ENCODE measurements around the gene LFNG. TPM values are rescaled to one million over a fixed set of nuclear protein-coding genes. Genes with fewer than 3 reads are reported as not detected.

LFNG gene
- total and polyA plus RNA-seq, 9 of the 15 experiments (the other 6 are each of a cell fraction or from before 2014, with no cell fraction given): 0.03 to 0.89 (median 0.25) TPM; not detected in 1

GRCh38 chr7:2505401-2505800 lies 14.2 kb upstream of the LFNG start (continued):
- TF ChIP-seq KAT8 (IDR thresholded peaks at IDR 0.05; ENCODE audit: low read depth) (no peak), FOXJ3 (CRISPR knock-in tag; IDR thresholded peaks at IDR 0.05) (no peak), MAZ (CRISPR knock-in tag; conservative IDR thresholded peaks at IDR 0.05 in 1 of 2, IDR thresholded peaks at IDR 0.05 in 1 of 2) (no peak), TGIF2 (CRISPR knock-in tag; IDR thresholded peaks at IDR 0.05) (no peak), ZNF655 (CRISPR knock-in tag; IDR thresholded peaks at IDR 0.05) (no peak), NCOR1 (IDR thresholded peaks at IDR 0.05) (no peak)

DNA sequence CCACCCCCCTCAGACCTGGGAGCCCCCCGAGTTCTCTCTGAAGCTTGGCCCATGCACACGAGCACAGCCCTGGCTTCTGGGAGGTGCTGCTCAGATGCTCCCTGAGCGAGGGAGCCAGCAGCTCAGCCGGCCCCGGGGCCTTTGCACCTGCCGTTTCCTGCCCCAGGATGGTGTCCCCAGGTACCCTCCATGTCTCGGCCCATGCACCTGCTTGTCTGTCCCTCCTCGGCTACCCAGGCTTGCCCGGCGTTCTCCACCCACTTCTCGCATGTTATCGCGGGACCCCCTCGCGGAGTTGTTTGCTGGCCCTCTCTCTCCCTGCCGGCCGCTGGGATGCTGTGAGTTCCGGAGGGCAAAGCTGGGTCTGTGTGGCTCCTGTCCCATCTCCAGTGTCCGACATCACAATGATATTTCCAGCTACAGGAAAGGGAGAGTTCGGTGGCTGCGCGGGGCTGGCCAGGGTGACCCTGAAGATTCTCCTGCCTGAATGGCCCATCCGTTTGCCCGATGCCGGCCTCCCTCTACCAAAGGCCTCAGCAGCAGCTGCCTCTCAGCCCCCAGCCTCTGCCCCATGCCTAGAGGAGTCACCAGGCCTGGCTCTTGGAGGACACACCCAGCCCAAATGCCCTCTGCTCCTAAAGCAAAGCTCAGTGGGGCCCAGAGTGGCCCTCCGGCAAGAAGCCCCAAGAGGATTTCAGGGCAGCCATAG lies 12.2 kb upstream of the LFNG start:
- in situ Hi-C loops (cut with MboI): no loop called here
- H3K4me2 ChIP-seq (ENCODE audit: insufficient read depth, low read length): no peak overlapping the region
- H3K9me1 ChIP-seq (ENCODE audit: control insufficient read depth, insufficient read depth, low read length): no peaks in the 10 kb centered on the region
- WGBS (ENCODE audit: insufficient coverage, low coverage, missing lambda C conversion rate): 9% methylated on average over 22 of the region's 26 CpGs
- no TSS peak for BruUV-seq (replicated peaks)
- TF ChIP-seq, protein P1, sequence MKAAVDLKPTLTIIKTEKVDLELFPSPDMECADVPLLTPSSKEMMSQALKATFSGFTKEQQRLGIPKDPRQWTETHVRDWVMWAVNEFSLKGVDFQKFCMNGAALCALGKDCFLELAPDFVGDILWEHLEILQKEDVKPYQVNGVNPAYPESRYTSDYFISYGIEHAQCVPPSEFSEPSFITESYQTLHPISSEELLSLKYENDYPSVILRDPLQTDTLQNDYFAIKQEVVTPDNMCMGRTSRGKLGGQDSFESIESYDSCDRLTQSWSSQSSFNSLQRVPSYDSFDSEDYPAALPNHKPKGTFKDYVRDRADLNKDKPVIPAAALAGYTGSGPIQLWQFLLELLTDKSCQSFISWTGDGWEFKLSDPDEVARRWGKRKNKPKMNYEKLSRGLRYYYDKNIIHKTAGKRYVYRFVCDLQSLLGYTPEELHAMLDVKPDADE (conservative IDR thresholded peaks at IDR 0.05; ENCODE audit: control insufficient read depth, low read depth, low read length): no peak
- TF ChIP-seq RBM25 (IDR thresholded peaks at IDR 0.05; ENCODE audit: low read depth, low read length, severe bottlenecking) (peak; percentile 22), WHSC1 (IDR thresholded peaks at IDR 0.05; ENCODE audit: low read length) (no peak)
- DNase-seq (ENCODE audit: extremely low read depth in 1 of 4, low spot score in 3 of 4) (no peak), ATAC-seq (no peak), FAIRE-seq (no peak)
- H3K79me2 ChIP-seq (ENCODE audit: control insufficient read depth, insufficient read depth, low read length): no peaks in the 10 kb centered on the region
- intact Hi-C loops (cut with micrococcal nuclease): no loop called here
- no peak overlapping the region for H3K4me3 ChIP-seq
- ChIA-PET POLR2A (interaction anchor here (0.6 to 0.8 kb wide), 4 partner anchors 13 to 806 kb away, joined by 3 read pairs; no protein-coding TSS in a partner anchor), CTCF (ENCODE audit: low intra/inter-chr PET ratio) (no interaction called here)
- H3K9ac ChIP-seq (ENCODE audit: insufficient read depth in 1 of 2, low read depth in 2 of 2, low read length in 2 of 2): no peak overlapping the region; a peak in 1 of 4 replicates
- H2AFZ ChIP-seq (ENCODE audit: low read depth, low read length): no peak overlapping the region
- H3K36me3 ChIP-seq (ENCODE audit: control insufficient read depth, insufficient read depth, low read length): no peaks in the 10 kb centered on the region
- H3K4me1 ChIP-seq (replicated peaks in 1 of 2; ENCODE audit: control insufficient read depth in 2 of 2, insufficient read depth in 2 of 2, low read length in 2 of 2): peaks cover 4 to 80% of the 10 kb centered on the region in 2 experiments; a peak in 4 of 5 replicates
- H4K20me1 ChIP-seq (replicated peaks; ENCODE audit: control insufficient read depth, insufficient read depth, low read length): no peaks in the 10 kb centered on the region
- H3K9me3 ChIP-seq (replicated peaks; ENCODE audit: control insufficient read depth, insufficient read depth, low read depth, low read length): no peaks in the 10 kb centered on the region
- peaks cover 2 to 57% of the 10 kb centered on the region in 2 experiments; a peak in 2 of 5 replicates for H3K27me3 ChIP-seq (ENCODE audit: control insufficient read depth in 2 of 2, insufficient read depth in 2 of 2, low read length in 2 of 2)
- no peak overlapping the region for H3K27ac ChIP-seq (ENCODE audit: extremely low read depth, low read depth, low read length)
